Endothelial cell of umbilical vein (primary cell): ENCODE measurements around the gene PTPRCAP. TPM values are rescaled to one million over a fixed set of nuclear protein-coding genes. Genes with fewer than 3 reads are reported as not detected.

Source experiments
- BruUV-seq: library from RNA; stranded (reverse); fragments of 400-500 nt; replicated peaks from 2 replicates; lab custom pipeline; 2021; lab: Mats Ljungman, UMichigan
- CTCF ChIA-PET: fragments of 300-600, 350-600 bp; sonication (Branson Sonifier 250); formaldehyde crosslinking; loops from one replicate; lab custom pipeline; 2021; ENCODE audit warnings: antibody characterized with exemption, inconsistent platforms; lab: Charles Lee
- POLR2A ChIA-PET: fragments of 300-600, 350-600 bp; sonication (Branson Sonifier 250); formaldehyde crosslinking; loops from one replicate; lab custom pipeline; 2021; ENCODE audit warnings: antibody characterized with exemption, inconsistent platforms; lab: Charles Lee
- DNase-seq: peaks from one replicate; pipeline ENCODE4 v3.0.0-alpha.2; 2011; ENCODE audit warnings: low read depth, low spot score
- FAIRE-seq: peaks from 2 replicates; lab custom pipeline; 2011; peaks lifted over from hg19 to GRCh38; lab: Jason Lieb, UNC
- H2AFZ ChIP-seq: 2 replicates; pipeline ENCODE4 v1.6.0; 2012; ENCODE audit warnings: low read depth, low read length, control low read depth, inconsistent platforms
- H3K27ac ChIP-seq: 2 replicates; pipeline ENCODE4 v1.5.1; 2011; ENCODE audit warnings: low read depth, mild to moderate bottlenecking, control low read depth, low read length, moderate library complexity; ENCODE audit not compliant: insufficient read depth
- H3K27me3 ChIP-seq, 2 experiments: 2 replicates each; pipeline versions ENCODE4 v1.6.0 to v1.6.1; 2011; ENCODE audit warnings: low read length in 2 of 2, mixed read lengths in 1 of 2; ENCODE audit not compliant: control insufficient read depth in 2 of 2, insufficient read depth in 2 of 2
- H3K36me3 ChIP-seq, 2 experiments: 2 replicates in 1 of 2; 3 replicates in 1 of 2; pipeline ENCODE4 v1.5.1; 2011; ENCODE audit warnings: low read length in 2 of 2, mild to moderate bottlenecking in 1 of 2, moderate library complexity in 1 of 2; ENCODE audit not compliant: control insufficient read depth in 2 of 2, insufficient read depth in 2 of 2; ENCODE audit errors: extremely low read depth in 1 of 2
- H3K4me1 ChIP-seq: 3 replicates; pipeline ENCODE4 v1.5.1; 2011; ENCODE audit warnings: mild to moderate bottlenecking, low read length; ENCODE audit not compliant: control insufficient read depth, insufficient read depth; ENCODE audit errors: extremely low read depth
- H3K4me2 ChIP-seq: 2 replicates; pipeline ENCODE4 v1.6.1; 2011; ENCODE audit warnings: low read length, control low read depth, mixed read lengths; ENCODE audit not compliant: insufficient read depth
- H3K4me3 ChIP-seq, 3 experiments: fragments of 200-600 bp in 1 of 3; sonication (generic), shearing (Covaris generic) in 1 of 3; replicated peaks in 1 of 3; 2 replicates each; pipeline ENCODE4 v1.5.1; 2011 to 2016; ENCODE audit warnings: control low read depth in 3 of 3, low read length in 3 of 3, mild to moderate bottlenecking in 2 of 3, inconsistent platforms in 1 of 3, low read depth in 1 of 3, moderate library complexity in 1 of 3; ENCODE audit not compliant: insufficient read depth in 1 of 3
- H3K79me2 ChIP-seq: 2 replicates; pipeline ENCODE4 v1.6.0; 2012; ENCODE audit warnings: low read length, inconsistent platforms; ENCODE audit not compliant: control insufficient read depth, insufficient read depth
- H3K9ac ChIP-seq: replicated peaks from 2 replicates; pipeline ENCODE3; 2011; ENCODE audit warnings: low read length, control low read depth; ENCODE audit not compliant: insufficient read depth; ENCODE audit errors: extremely low read depth
- H3K9me1 ChIP-seq: replicated peaks from 3 replicates; pipeline ENCODE4 v1.6.0; 2011; ENCODE audit warnings: mild to moderate bottlenecking, low read length; ENCODE audit not compliant: control insufficient read depth, insufficient read depth; ENCODE audit errors: extremely low read depth
- H3K9me3 ChIP-seq: replicated peaks from 2 replicates; pipeline ENCODE4 v1.5.1; 2012; ENCODE audit warnings: low read length, inconsistent platforms; ENCODE audit not compliant: control insufficient read depth, insufficient read depth
- H4K20me1 ChIP-seq: replicated peaks from 2 replicates; pipeline ENCODE3; 2011; ENCODE audit warnings: mild to moderate bottlenecking, low read length; ENCODE audit not compliant: control insufficient read depth, insufficient read depth; ENCODE audit errors: extremely low read depth
- EZH2 ChIP-seq: IDR thresholded peaks from 2 replicates; pipeline ENCODE4 v1.6.1; 2012; ENCODE audit warnings: borderline replicate concordance, low read depth, mild to moderate bottlenecking, moderate library complexity, low read length, inconsistent platforms; ENCODE audit not compliant: severe bottlenecking
- FOS ChIP-seq: IDR thresholded peaks from 2 replicates; pipeline ENCODE4 v1.6.1; 2011; ENCODE audit warnings: mild to moderate bottlenecking, low read length, moderate library complexity, borderline replicate concordance; ENCODE audit not compliant: insufficient read depth
- GATA2 ChIP-seq: IDR thresholded peaks from 2 replicates; pipeline ENCODE4 v1.7.0; 2011; ENCODE audit warnings: low read depth, mild to moderate bottlenecking, moderate library complexity, mixed read lengths, low read length; ENCODE audit not compliant: insufficient read length, insufficient read depth
- JUN ChIP-seq: IDR thresholded peaks from 2 replicates; pipeline ENCODE4 v1.6.1; 2011; ENCODE audit warnings: borderline replicate concordance, low read depth; ENCODE audit not compliant: insufficient read length, insufficient read depth
- MYC ChIP-seq: IDR thresholded peaks from one replicate; pipeline ENCODE4 v1.6.1; 2011; ENCODE audit warnings: mild to moderate bottlenecking, low read depth, low read length
- POLR2A ChIP-seq: IDR thresholded peaks from 2 replicates; pipeline ENCODE4 v1.6.1; 2012; ENCODE audit warnings: low read depth, mild to moderate bottlenecking, control low read depth, low read length
- POLR2AphosphoS5 ChIP-seq: IDR thresholded peaks from 2 replicates; pipeline ENCODE4 v1.6.1; 2012; ENCODE audit warnings: low read depth, mild to moderate bottlenecking, control low read depth, low read length, moderate library complexity; ENCODE audit not compliant: insufficient read depth
- dilution Hi-C: fragments of 300-500 bp; cut with MboI; formaldehyde crosslinking; loops from one replicate; pipeline ENCODE4 v1.15.0; 2019; ENCODE audit warnings: low sequenced_read_pairs; ENCODE audit not compliant: extremely low pct_ligation_motif_present
- intact Hi-C: fragments of 100-400 bp; cut with micrococcal nuclease; formaldehyde crosslinking; loops from one replicate; pipeline ENCODE4 v1.10.0; 2022
- polyA plus RNA-seq, 4 experiments: library from polyadenylated mRNA; depleted of rRNA in 3 of 4; stranded (reverse) in 3 of 4; unstranded in 1 of 4; fragments of >200 nt; gene quantifications; 2 replicates each; pipeline versions ENCODE4 v1.2.1 to v1.2.3, GENCODE V29; 2011 to 2012; ENCODE audit warnings: missing spikeins in 1 of 4
- total RNA-seq: library from RNA; stranded (reverse); gene quantifications from 2 replicates; pipeline ENCODE4 v1.2.3, GENCODE V29; 2021
- TF ChIP-seq, protein P1 (sequence below): IDR thresholded peaks from 2 replicates; pipeline ENCODE4 v1.6.1; 2011; ENCODE audit not compliant: insufficient read depth, insufficient read length
- TF ChIP-seq, protein P2 (sequence below), 2 donors: IDR thresholded peaks; 1 replicate in 1 of 2; 2 replicates in 1 of 2; pipeline ENCODE4 v1.5.1; 2011; ENCODE audit warnings: low read length in 2 of 2, mild to moderate bottlenecking in 2 of 2, moderate library complexity in 2 of 2, control low read depth in 1 of 2, inconsistent platforms in 1 of 2, low read depth in 1 of 2; ENCODE audit not compliant: insufficient read depth in 1 of 2; ENCODE audit errors: extremely low read depth in 1 of 2

The PTPRCAP gene
- total and polyA plus RNA-seq, 2 donors (not counting 3 experiments of a cell fraction or from before 2014, with no cell fraction given): 3.6 TPM; not detected in 1

DNA sequence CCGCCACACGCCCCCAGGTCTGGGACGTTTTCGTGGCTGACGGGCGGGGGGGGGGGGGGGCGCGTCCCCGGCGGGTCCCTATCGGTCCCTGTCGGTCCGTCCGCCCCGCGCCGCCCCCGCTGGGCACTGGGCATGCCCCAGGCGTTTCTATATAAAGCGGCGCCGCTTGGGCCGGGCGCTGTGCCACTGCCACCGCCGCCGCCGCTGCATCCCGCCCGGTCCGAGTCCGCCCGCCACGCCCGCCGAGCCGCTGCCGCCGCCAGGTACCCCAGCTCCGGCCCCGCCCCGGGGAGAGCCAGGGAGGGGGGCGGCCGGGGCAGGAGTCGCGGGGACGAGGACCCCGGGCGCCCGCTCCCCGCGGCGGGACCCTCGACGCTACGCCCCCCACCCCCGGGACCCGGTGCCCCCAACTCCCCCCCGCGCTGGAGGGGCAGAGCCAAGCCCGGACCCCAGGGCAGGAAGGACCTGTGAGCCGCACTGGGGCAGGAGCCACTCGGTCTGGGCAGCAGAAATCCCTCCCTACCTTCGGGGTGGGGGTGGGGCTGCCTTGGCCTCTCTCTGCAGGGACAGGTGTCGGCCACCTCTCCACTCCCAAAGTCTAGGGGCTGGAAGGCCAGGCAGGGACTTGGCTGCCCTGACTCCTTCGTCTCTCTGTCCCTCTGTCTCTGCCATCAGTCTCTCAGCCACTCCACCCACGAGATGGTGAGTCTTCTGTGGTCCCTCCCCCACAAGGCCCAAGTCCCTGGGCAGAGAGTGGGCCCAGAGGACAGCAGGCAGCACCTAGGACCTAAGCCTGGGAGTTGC, 21.8 kb downstream of the PTPRCAP start, which contains the start of gene CARNS1:
Gene CARNS1, plus strand, starts transcription at position 178 of the 804 bp plus-strand sequence. Its CDS starts 522 bp downstream, at position 700.
- FAIRE-seq: no peak
- Histone ChIP-seq H3K4me1 (peaks cover 4% of the 10 kb centered on the region), H4K20me1 (no peaks in the 10 kb centered on the region), H3K9me1 (no peaks in the 10 kb centered on the region), H3K9ac (no peak within 1 kb of the TSS), H3K9me3 (no peaks in the 10 kb centered on the region), H3K79me2 (no peaks in the 10 kb centered on the region), H3K27ac (no peak within 1 kb of the TSS), H3K36me3 (no peaks in the 10 kb centered on the region), H3K4me2 (no peak within 1 kb of the TSS), H3K4me3 (no peak within 1 kb of the TSS), H3K27me3 (peaks cover 0 to 12% of the 10 kb centered on the region in 2 experiments), H2AFZ (no peak within 1 kb of the TSS)
- intact Hi-C loops: no loop called here
- CTCF ChIA-PET: no interaction called here
- dilution Hi-C loops: no loop called here
- TF ChIP-seq, protein P1, sequence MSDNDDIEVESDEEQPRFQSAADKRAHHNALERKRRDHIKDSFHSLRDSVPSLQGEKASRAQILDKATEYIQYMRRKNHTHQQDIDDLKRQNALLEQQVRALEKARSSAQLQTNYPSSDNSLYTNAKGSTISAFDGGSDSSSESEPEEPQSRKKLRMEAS: no peak
- no peak for TF ChIP-seq GATA2
- TF ChIP-seq POLR2AphosphoS5: no peak
- no peak for TF ChIP-seq POLR2A
- TF ChIP-seq EZH2: no peak
- no peak for TF ChIP-seq FOS
- TF ChIP-seq, protein P2, sequence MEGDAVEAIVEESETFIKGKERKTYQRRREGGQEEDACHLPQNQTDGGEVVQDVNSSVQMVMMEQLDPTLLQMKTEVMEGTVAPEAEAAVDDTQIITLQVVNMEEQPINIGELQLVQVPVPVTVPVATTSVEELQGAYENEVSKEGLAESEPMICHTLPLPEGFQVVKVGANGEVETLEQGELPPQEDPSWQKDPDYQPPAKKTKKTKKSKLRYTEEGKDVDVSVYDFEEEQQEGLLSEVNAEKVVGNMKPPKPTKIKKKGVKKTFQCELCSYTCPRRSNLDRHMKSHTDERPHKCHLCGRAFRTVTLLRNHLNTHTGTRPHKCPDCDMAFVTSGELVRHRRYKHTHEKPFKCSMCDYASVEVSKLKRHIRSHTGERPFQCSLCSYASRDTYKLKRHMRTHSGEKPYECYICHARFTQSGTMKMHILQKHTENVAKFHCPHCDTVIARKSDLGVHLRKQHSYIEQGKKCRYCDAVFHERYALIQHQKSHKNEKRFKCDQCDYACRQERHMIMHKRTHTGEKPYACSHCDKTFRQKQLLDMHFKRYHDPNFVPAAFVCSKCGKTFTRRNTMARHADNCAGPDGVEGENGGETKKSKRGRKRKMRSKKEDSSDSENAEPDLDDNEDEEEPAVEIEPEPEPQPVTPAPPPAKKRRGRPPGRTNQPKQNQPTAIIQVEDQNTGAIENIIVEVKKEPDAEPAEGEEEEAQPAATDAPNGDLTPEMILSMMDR (IDR thresholded peaks at IDR 0.05; ENCODE audit: extremely low read depth in 1 of 2, insufficient read depth in 1 of 2, low read depth in 1 of 2, low read length in 2 of 2): no peak
- no peak for TF ChIP-seq MYC
- TF ChIP-seq JUN: no peak
- POLR2A ChIA-PET: no interaction called here
- BruUV-seq: no TSS peak
- DNase-seq: no peak
